ENCODE data around the gene TNIP3. TPM values are rescaled to one million over a fixed set of nuclear protein-coding genes. Genes with fewer than 3 reads are reported as not detected.

Gene TNIP3
- polyA plus RNA-seq, 1 donor (not counting 4 experiments of a cell fraction or from before 2014, with no cell fraction given), result 0.04 TPM

DNA sequence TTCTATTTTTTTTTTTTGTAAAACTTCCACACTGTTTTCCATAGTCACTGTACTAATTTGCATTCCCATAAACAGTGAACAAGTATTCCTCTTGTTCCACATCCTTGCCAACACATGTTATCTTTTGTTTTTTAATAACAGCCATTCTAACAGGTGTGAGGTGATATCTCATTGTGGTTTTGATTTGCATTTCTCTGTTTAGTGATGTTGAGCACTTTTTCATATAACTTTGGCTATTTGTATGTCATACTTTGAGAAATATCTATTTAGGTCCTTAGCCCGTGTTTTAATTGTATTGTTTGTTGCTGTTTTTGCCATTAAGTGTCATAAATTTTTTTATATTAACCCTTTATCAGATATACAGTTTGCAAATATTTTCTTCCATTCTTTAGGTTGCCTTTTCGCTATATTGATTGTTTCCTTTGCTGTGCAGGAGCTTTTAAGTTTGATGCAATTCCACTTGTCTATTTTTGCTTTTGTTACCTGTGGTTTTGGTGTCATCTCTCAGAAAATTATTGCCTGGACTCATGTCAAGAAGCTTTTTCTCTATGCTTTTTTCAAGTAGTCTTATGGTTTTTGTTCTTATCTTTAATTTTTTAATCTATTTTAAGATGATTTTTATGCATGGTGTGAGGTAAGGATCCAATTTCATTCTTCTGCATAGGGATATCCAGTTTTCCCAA lies 63.9 kb downstream of the TNIP3 start:
- Histone ChIP-seq H3K27me3 (ENCODE audit: control insufficient read depth, extremely low read depth, insufficient read depth, low read length) (no peaks in the 10 kb centered on the region), H3K9ac (ENCODE audit: control insufficient read depth, extremely low read depth, insufficient read depth, low read length) (no peak overlapping the region), H3K4me2 (ENCODE audit: control insufficient read depth, extremely low read depth, insufficient read depth, low read depth, low read length) (no peak overlapping the region), H4K20me1 (ENCODE audit: control insufficient read depth, extremely low read depth, insufficient read depth, low read length) (no peaks in the 10 kb centered on the region), H2AFZ (ENCODE audit: control insufficient read depth, low read length) (no peak overlapping the region), H3K9me3 (ENCODE audit: control insufficient read depth, low read depth, low read length) (no peaks in the 10 kb centered on the region), H3K4me3 (ENCODE audit: control insufficient read depth in 2 of 3, extremely low read depth in 1 of 3, insufficient read depth in 2 of 3, low read depth in 1 of 3, low read length in 3 of 3) (no peak overlapping the region), H3K27ac (ENCODE audit: control insufficient read depth, insufficient read depth, low read length) (no peak overlapping the region), H3K79me2 (ENCODE audit: control insufficient read depth, insufficient read depth, low read length) (no peaks in the 10 kb centered on the region), H3K4me1 (ENCODE audit: control insufficient read depth, extremely low read depth, insufficient read depth, low read length) (no peaks in the 10 kb centered on the region), H3K9me1 (ENCODE audit: control insufficient read depth, extremely low read depth, insufficient read depth, low read length) (no peaks in the 10 kb centered on the region), H3K36me3 (ENCODE audit: control insufficient read depth in 2 of 2, extremely low read depth in 1 of 2, insufficient read depth in 2 of 2, low read length in 2 of 2) (no peaks in the 10 kb centered on the region)
- no peak for FAIRE-seq
- dilution Hi-C loops (cut with MboI; ENCODE audit: extremely low pct_ligation_motif_present, low sequenced_read_pairs), result no loop called here
- no peak for DNase-seq (ENCODE audit: low read depth, low spot score)
- TF ChIP-seq, protein P1, sequence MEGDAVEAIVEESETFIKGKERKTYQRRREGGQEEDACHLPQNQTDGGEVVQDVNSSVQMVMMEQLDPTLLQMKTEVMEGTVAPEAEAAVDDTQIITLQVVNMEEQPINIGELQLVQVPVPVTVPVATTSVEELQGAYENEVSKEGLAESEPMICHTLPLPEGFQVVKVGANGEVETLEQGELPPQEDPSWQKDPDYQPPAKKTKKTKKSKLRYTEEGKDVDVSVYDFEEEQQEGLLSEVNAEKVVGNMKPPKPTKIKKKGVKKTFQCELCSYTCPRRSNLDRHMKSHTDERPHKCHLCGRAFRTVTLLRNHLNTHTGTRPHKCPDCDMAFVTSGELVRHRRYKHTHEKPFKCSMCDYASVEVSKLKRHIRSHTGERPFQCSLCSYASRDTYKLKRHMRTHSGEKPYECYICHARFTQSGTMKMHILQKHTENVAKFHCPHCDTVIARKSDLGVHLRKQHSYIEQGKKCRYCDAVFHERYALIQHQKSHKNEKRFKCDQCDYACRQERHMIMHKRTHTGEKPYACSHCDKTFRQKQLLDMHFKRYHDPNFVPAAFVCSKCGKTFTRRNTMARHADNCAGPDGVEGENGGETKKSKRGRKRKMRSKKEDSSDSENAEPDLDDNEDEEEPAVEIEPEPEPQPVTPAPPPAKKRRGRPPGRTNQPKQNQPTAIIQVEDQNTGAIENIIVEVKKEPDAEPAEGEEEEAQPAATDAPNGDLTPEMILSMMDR (optimal IDR thresholded peaks at IDR 0.05 in 1 of 3, IDR thresholded peaks at IDR 0.05 in 1 of 3, conservative IDR thresholded peaks at IDR 0.05 in 1 of 3; ENCODE audit: extremely low read depth in 1 of 3, insufficient read depth in 2 of 3, low read length in 3 of 3), result no peak
- no peak for TF ChIP-seq EZH2 (IDR thresholded peaks at IDR 0.05; ENCODE audit: low read length)

DNA sequence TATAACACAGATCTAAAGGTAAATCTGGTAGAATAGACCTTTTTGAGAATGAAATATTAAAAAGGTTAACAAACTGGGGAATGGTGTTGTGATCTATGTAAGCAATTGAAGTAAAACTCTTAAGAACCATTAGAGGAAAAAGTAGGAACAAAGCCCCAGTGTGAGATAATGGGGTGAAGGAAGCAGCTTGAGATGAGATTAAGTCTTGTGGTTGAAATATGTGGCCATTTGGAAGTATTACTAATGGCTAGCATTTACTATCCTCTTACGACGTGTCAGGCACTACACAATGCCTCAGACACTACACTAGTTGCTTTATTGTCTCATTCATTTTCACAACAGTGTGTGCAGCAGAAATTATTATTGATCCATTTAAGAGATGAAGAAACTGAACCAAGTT lies 65.9 kb downstream of the TNIP3 start:
- H3K27me3 ChIP-seq (ENCODE audit: control insufficient read depth, extremely low read depth, insufficient read depth, low read length), result no peaks in the 10 kb centered on the region
- no peak overlapping the region for H3K9ac ChIP-seq (ENCODE audit: control insufficient read depth, extremely low read depth, insufficient read depth, low read length)
- dilution Hi-C loops (cut with MboI; ENCODE audit: extremely low pct_ligation_motif_present, low sequenced_read_pairs), result no loop called here
- no peaks in the 10 kb centered on the region for H3K79me2 ChIP-seq (ENCODE audit: control insufficient read depth, insufficient read depth, low read length)
- no peak overlapping the region for H3K4me2 ChIP-seq (ENCODE audit: control insufficient read depth, extremely low read depth, insufficient read depth, low read depth, low read length)
- H4K20me1 ChIP-seq (ENCODE audit: control insufficient read depth, extremely low read depth, insufficient read depth, low read length), result no peaks in the 10 kb centered on the region
- TF ChIP-seq EZH2 (IDR thresholded peaks at IDR 0.05; ENCODE audit: low read length), result no peak
- TF ChIP-seq, protein P1 (optimal IDR thresholded peaks at IDR 0.05 in 1 of 3, IDR thresholded peaks at IDR 0.05 in 1 of 3, conservative IDR thresholded peaks at IDR 0.05 in 1 of 3; ENCODE audit: extremely low read depth in 1 of 3, insufficient read depth in 2 of 3, low read length in 3 of 3), result no peak
- H3K4me3 ChIP-seq (ENCODE audit: control insufficient read depth in 2 of 3, extremely low read depth in 1 of 3, insufficient read depth in 2 of 3, low read depth in 1 of 3, low read length in 3 of 3), result no peak overlapping the region
- DNase-seq (ENCODE audit: low read depth, low spot score), result no peak
- no peak overlapping the region for H3K27ac ChIP-seq (ENCODE audit: control insufficient read depth, insufficient read depth, low read length)
- no peaks in the 10 kb centered on the region for H3K36me3 ChIP-seq (ENCODE audit: control insufficient read depth in 2 of 2, extremely low read depth in 1 of 2, insufficient read depth in 2 of 2, low read length in 2 of 2)
- H2AFZ ChIP-seq (ENCODE audit: control insufficient read depth, low read length), result no peak overlapping the region
- FAIRE-seq, result no peak
- no peaks in the 10 kb centered on the region for H3K9me3 ChIP-seq (ENCODE audit: control insufficient read depth, low read depth, low read length)
- no peaks in the 10 kb centered on the region for H3K9me1 ChIP-seq (ENCODE audit: control insufficient read depth, extremely low read depth, insufficient read depth, low read length)
- H3K4me1 ChIP-seq (ENCODE audit: control insufficient read depth, extremely low read depth, insufficient read depth, low read length), result no peaks in the 10 kb centered on the region

Data from keratinocyte (primary cell).